H1 (cell line): ENCODE measurements around the gene HES2. TPM values are rescaled to one million over a fixed set of nuclear protein-coding genes. Genes with fewer than 3 reads are reported as not detected.
"Not testable (repeated sequence)": the region's sequence is repeated elsewhere in the genome, so short reads cannot be mapped to it uniquely, and the experiment has no call there.

Experiments
- CTCF ChIA-PET: fragments of 300-600 bp; sonication (Branson Sonifier 250); formaldehyde crosslinking; loops from one replicate; lab custom pipeline; 2021; ENCODE audit not compliant: partially characterized antibody; lab: Charles Lee
- POLR2A ChIA-PET: fragments of 300-600 bp; sonication (Branson Sonifier 250); formaldehyde crosslinking; loops from one replicate; lab custom pipeline; 2021; ENCODE audit warnings: inconsistent platforms; ENCODE audit not compliant: partially characterized antibody; lab: Charles Lee
- DNase-seq, 2 experiments: peaks; one replicate each; pipeline versions ENCODE4 v3.0.0 to v3.0.0-alpha.2; 2010 to 2022; ENCODE audit warnings: low spot score in 2 of 2, low read depth in 1 of 2, mixed read lengths in 1 of 2
- FAIRE-seq: peaks from 2 replicates; lab custom pipeline; 2011; peaks lifted over from hg19 to GRCh38; lab: Jason Lieb, UNC
- H2AFZ ChIP-seq: 2 replicates; pipeline ENCODE4 v1.8.1; 2012; ENCODE audit warnings: low read length, inconsistent platforms
- H2AK5ac ChIP-seq: 2 replicates; pipeline ENCODE4 v1.6.1; 2013; ENCODE audit warnings: low read depth, low read length
- H2BK120ac ChIP-seq: replicated peaks from 2 replicates; pipeline ENCODE3; 2013; ENCODE audit warnings: low read depth, low read length, inconsistent platforms
- H2BK12ac ChIP-seq: 2 replicates; pipeline ENCODE4 v1.6.1; 2013; ENCODE audit warnings: low read depth, low read length
- H2BK15ac ChIP-seq: 2 replicates; pipeline ENCODE4 v1.6.1; 2013; ENCODE audit warnings: low read length
- H2BK20ac ChIP-seq: 2 replicates; pipeline ENCODE4 v1.6.1; 2013; ENCODE audit warnings: low read length
- H2BK5ac ChIP-seq: 2 replicates; pipeline ENCODE4 v1.6.1; 2013; ENCODE audit warnings: low read depth, low read length
- H3K14ac ChIP-seq: 2 replicates; pipeline ENCODE4 v1.6.1; 2013; ENCODE audit warnings: inconsistent platforms; ENCODE audit not compliant: insufficient read length
- H3K18ac ChIP-seq: 2 replicates; pipeline ENCODE4 v1.6.1; 2013; ENCODE audit warnings: low read length; ENCODE audit errors: extremely low read depth
- H3K23ac ChIP-seq: 2 replicates; pipeline ENCODE4 v1.6.1; 2013; ENCODE audit warnings: inconsistent platforms; ENCODE audit not compliant: insufficient read length
- H3K23me2 ChIP-seq: 2 replicates; pipeline ENCODE4 v1.6.1; 2013; ENCODE audit warnings: low read depth, low read length
- H3K27ac ChIP-seq: 2 replicates; pipeline ENCODE4 v1.6.1; 2011; ENCODE audit warnings: low read depth, low read length, inconsistent platforms
- H3K27me3 ChIP-seq, 4 experiments: replicated peaks in 1 of 4; 1 replicate in 1 of 4; 2 replicates in 3 of 4; pipeline versions ENCODE4 v1.6.1 to v1.8.1; 2011 to 2013; ENCODE audit warnings: low read length in 3 of 4, mild to moderate bottlenecking in 3 of 4, inconsistent platforms in 2 of 4, mixed read lengths in 2 of 4, moderate library complexity in 1 of 4; ENCODE audit not compliant: control insufficient read depth in 3 of 4, insufficient read depth in 3 of 4; ENCODE audit errors: extremely low read depth in 1 of 4
- H3K36me3 ChIP-seq, 4 experiments: 2 replicates each; pipeline versions ENCODE4 v1.6.1 to v1.8.1; 2011 to 2013; ENCODE audit warnings: mild to moderate bottlenecking in 4 of 4, low read length in 3 of 4, moderate library complexity in 2 of 4, control low read depth in 1 of 4, inconsistent platforms in 1 of 4; ENCODE audit not compliant: insufficient read depth in 4 of 4, control insufficient read depth in 2 of 4
- H3K4ac ChIP-seq: replicated peaks from 2 replicates; pipeline ENCODE3; 2013; ENCODE audit warnings: low read length, low read depth, mixed read lengths, inconsistent platforms; ENCODE audit not compliant: insufficient read length
- H3K4me1 ChIP-seq, 4 experiments: replicated peaks in 1 of 4; 1 replicate in 1 of 4; 2 replicates in 3 of 4; pipeline versions ENCODE4 v1.6.1 to v1.8.1; 2011 to 2013; ENCODE audit warnings: low read length in 3 of 4, inconsistent platforms in 2 of 4, mixed read lengths in 1 of 4; ENCODE audit not compliant: insufficient read depth in 4 of 4, control insufficient read depth in 3 of 4
- H3K4me2 ChIP-seq, 2 experiments: 2 replicates each; pipeline versions ENCODE4 v1.6.1 to v1.8.1; 2011 to 2013; ENCODE audit warnings: low read depth in 2 of 2, low read length in 2 of 2, control low read depth in 1 of 2, inconsistent platforms in 1 of 2, mild to moderate bottlenecking in 1 of 2; ENCODE audit not compliant: insufficient read depth in 1 of 2
- H3K4me3 ChIP-seq, 4 experiments: fragments of 200-600, 300-600 bp in 1 of 4; sonication (generic), shearing (Covaris generic), sonication (Bioruptor Twin) in 1 of 4; 2 replicates each; pipeline versions ENCODE4 v1.5.1 to v1.8.1; 2011 to 2016; ENCODE audit warnings: low read length in 4 of 4, low read depth in 3 of 4, control low read depth in 2 of 4, inconsistent platforms in 2 of 4, mild to moderate bottlenecking in 2 of 4, mixed read lengths in 1 of 4, moderate library complexity in 1 of 4; ENCODE audit not compliant: insufficient read depth in 2 of 4; ENCODE audit errors: extremely low read depth in 1 of 4
- H3K56ac ChIP-seq: replicated peaks from 2 replicates; pipeline ENCODE3; 2013; ENCODE audit warnings: low read depth, mild to moderate bottlenecking, mixed read lengths, low read length, inconsistent platforms; ENCODE audit not compliant: insufficient read length
- H3K79me1 ChIP-seq: 2 replicates; pipeline ENCODE4 v1.6.1; 2013; ENCODE audit warnings: low read depth, low read length, control low read depth
- H3K79me2 ChIP-seq, 2 experiments: 2 replicates each; pipeline versions ENCODE4 v1.6.1 to v1.8.1; 2012 to 2013; ENCODE audit warnings: low read length in 2 of 2, mild to moderate bottlenecking in 2 of 2, inconsistent platforms in 1 of 2; ENCODE audit not compliant: insufficient read depth in 2 of 2, control insufficient read depth in 1 of 2
- H3K9ac ChIP-seq, 4 experiments: replicated peaks in 1 of 4; 1 replicate in 1 of 4; 2 replicates in 3 of 4; pipeline versions ENCODE4 v1.6.1 to v1.8.1; 2011 to 2013; ENCODE audit warnings: low read depth in 3 of 4, low read length in 3 of 4, control low read depth in 2 of 4, mild to moderate bottlenecking in 2 of 4, moderate library complexity in 2 of 4, inconsistent platforms in 1 of 4; ENCODE audit errors: extremely low read depth in 1 of 4
- H3K9me3 ChIP-seq, 2 experiments: 2 replicates each; pipeline versions ENCODE4 v1.6.1 to v1.8.1; 2012 to 2013; ENCODE audit warnings: mild to moderate bottlenecking in 2 of 2, moderate library complexity in 2 of 2, control low read depth in 1 of 2, inconsistent platforms in 1 of 2, low read depth in 1 of 2, low read length in 1 of 2, mixed read lengths in 1 of 2; ENCODE audit not compliant: insufficient read depth in 2 of 2
- H4K20me1 ChIP-seq, 2 experiments: replicated peaks in 1 of 2; 2 replicates each; pipeline versions ENCODE3 to v1.8.1; 2011 to 2013; ENCODE audit warnings: inconsistent platforms in 2 of 2, low read length in 2 of 2, mild to moderate bottlenecking in 1 of 2; ENCODE audit not compliant: insufficient read depth in 2 of 2, control insufficient read depth in 1 of 2
- H4K5ac ChIP-seq: 2 replicates; pipeline ENCODE4 v1.6.1; 2013; ENCODE audit warnings: low read length, low read depth, mixed read lengths, inconsistent platforms; ENCODE audit not compliant: insufficient read length
- H4K8ac ChIP-seq: 2 replicates; pipeline ENCODE4 v1.8.0; 2013; ENCODE audit warnings: mild to moderate bottlenecking, moderate library complexity, low read length, inconsistent platforms; ENCODE audit not compliant: insufficient read depth; ENCODE audit errors: extremely low read depth
- H4K91ac ChIP-seq: replicated peaks from 2 replicates; pipeline ENCODE3; 2013; ENCODE audit warnings: low read length, mixed read lengths, inconsistent platforms; ENCODE audit not compliant: insufficient read length
- WGBS, 2 experiments: shearing (Covaris generic) in 1 of 2; methylation state at CpG; one replicate each; pipeline versions ENCODE4 v1.1.6 to v1.1.7; 2013 to 2015; ENCODE audit warnings: low lambda C conversion rate in 2 of 2, mixed read lengths in 2 of 2, inconsistent platforms in 1 of 2, low coverage in 1 of 2, missing lambda C conversion rate in 1 of 2; ENCODE audit not compliant: insufficient replicate concordance in 2 of 2, insufficient coverage in 1 of 2, insufficient read length in 1 of 2; ENCODE audit errors: extremely low coverage in 1 of 2, missing lambda C conversion rate in 1 of 2; 5-methylcytosine and 5-hydroxymethylcytosine counted together
- polyA plus RNA-seq, 7 experiments: library from polyadenylated mRNA; depleted of rRNA in 3 of 7; stranded (reverse) in 5 of 7; unstranded in 2 of 7; fragments of >200 nt in 5 of 7; fragments of 200-250 nt in 2 of 7; gene quantifications; 1 replicate in 5 of 7; 2 replicates in 1 of 7; 4 replicates in 1 of 7; pipeline versions ENCODE4 v1.2.1 to v1.2.3, GENCODE V29; 2011 to 2013; ENCODE audit warnings: missing spikeins in 2 of 7, mixed read lengths in 2 of 7
- total RNA-seq: library from RNA; stranded (reverse); fragmentation: NEBNext Ultra II Directional; extraction: Animal tissue kit (Norgen Biotek cat#: 25700); gene quantifications from 2 replicates; pipeline ENCODE4 v1.2.1, GENCODE V29; 2021

The HES2 gene
- total and polyA plus RNA-seq, 2 of the 8 experiments (the other 6 are each of a cell fraction or from before 2014, with no cell fraction given): 0.15 to 0.53 TPM

DNA sequence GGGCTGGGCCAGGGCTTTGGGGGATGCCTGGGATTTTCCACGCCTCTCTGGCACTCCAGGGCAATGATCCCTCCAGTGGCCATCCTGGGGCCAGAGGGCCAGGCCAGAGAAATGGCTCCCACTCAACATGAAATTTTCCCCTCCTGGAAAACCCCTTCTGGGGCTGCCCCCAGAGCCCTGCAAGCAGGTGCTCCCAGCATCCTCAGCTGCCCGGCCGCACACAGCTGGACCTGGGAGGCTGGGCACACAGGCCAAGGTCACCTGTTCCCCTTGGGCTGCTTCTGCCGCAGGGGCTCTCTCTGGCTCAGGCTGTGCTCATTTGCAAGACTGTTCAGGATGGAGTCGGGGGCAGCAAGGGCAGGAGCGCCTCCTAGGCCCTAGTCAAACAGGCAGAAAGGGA lies 8.7 kb upstream of the HES2 start:
- FAIRE-seq, H3K4me2 ChIP-seq, H4K8ac ChIP-seq, H3K27ac ChIP-seq, H2BK20ac ChIP-seq, H2AFZ ChIP-seq, H4K20me1 ChIP-seq, H2AK5ac ChIP-seq, H3K79me1 ChIP-seq, H3K56ac ChIP-seq, H3K4me3 ChIP-seq, DNase-seq, H3K79me2 ChIP-seq, H2BK120ac ChIP-seq, H3K23me2 ChIP-seq, H3K4ac ChIP-seq, H3K18ac ChIP-seq, H2BK5ac ChIP-seq, H2BK12ac ChIP-seq, H2BK15ac ChIP-seq, H3K23ac ChIP-seq, H3K14ac ChIP-seq, H3K36me3 ChIP-seq, H4K91ac ChIP-seq, H3K9me3 ChIP-seq, H3K9ac ChIP-seq, H4K5ac ChIP-seq: not testable (repeated sequence)
- POLR2A ChIA-PET: interaction anchor here (1.8 kb wide), 1 partner anchor 12 kb away, joined by 4 read pairs; no protein-coding TSS in a partner anchor
- WGBS, 2 experiments: 95% methylated on average over 4 of the region's 6 CpGs; no CpG with 5 or more reads in 1 of the 2 experiments
- H3K27me3 ChIP-seq: peaks cover 25 to 39% (median 36%) of the 10 kb centered on the region in 4 experiments
- CTCF ChIA-PET: interaction anchor here (0.9 to 2.9 kb wide), 5 partner anchors 9 to 182 kb away, joined by 3 to 11 read pairs (median 3); no protein-coding TSS in a partner anchor
- H3K4me1 ChIP-seq: peaks cover 0 to 24% (median 9%) of the 10 kb centered on the region in 4 experiments; a peak in 5 of 7 replicates
